Fibroblast of lung (primary cell): ENCODE measurements around the gene BCL11A. TPM values are rescaled to one million over a fixed set of nuclear protein-coding genes. Genes with fewer than 3 reads are reported as not detected.

ENCODE experiments used
- DNase-seq, 2 donors: peaks; one replicate each; pipeline versions ENCODE4 v3.0.0 to v3.0.0-alpha.2; 2010; ENCODE audit warnings: low read depth in 2 of 2
- H2AFZ ChIP-seq: 2 replicates; pipeline ENCODE4 v1.5.1; 2012; ENCODE audit warnings: low read length, control low read depth, inconsistent platforms
- H3K27ac ChIP-seq: 2 replicates; pipeline ENCODE4 v1.5.1; 2011; ENCODE audit warnings: low read length, control low read depth; ENCODE audit not compliant: insufficient read depth
- H3K27me3 ChIP-seq: 2 replicates; pipeline ENCODE4 v1.5.1; 2011; ENCODE audit warnings: mild to moderate bottlenecking, low read length; ENCODE audit not compliant: control insufficient read depth, insufficient read depth
- H3K36me3 ChIP-seq: 2 replicates; pipeline ENCODE4 v1.5.1; 2011; ENCODE audit warnings: low read length; ENCODE audit not compliant: control insufficient read depth, insufficient read depth
- H3K4me1 ChIP-seq: 2 replicates; pipeline ENCODE4 v1.5.1; 2011; ENCODE audit warnings: low read length; ENCODE audit not compliant: control insufficient read depth, insufficient read depth; ENCODE audit errors: extremely low read depth
- H3K4me2 ChIP-seq: 2 replicates; pipeline ENCODE4 v1.5.1; 2011; ENCODE audit warnings: low read length, control low read depth; ENCODE audit not compliant: insufficient read depth; ENCODE audit errors: extremely low read depth
- H3K4me3 ChIP-seq, 4 experiments: fragments of 200-600 bp in 1 of 4; sonication (generic) in 1 of 4; replicated peaks in 1 of 4; 2 replicates each; pipeline ENCODE4 v1.5.1; 2011 to 2016; ENCODE audit warnings: low read length in 4 of 4, low read depth in 3 of 4, mild to moderate bottlenecking in 3 of 4, control low read depth in 2 of 4, inconsistent platforms in 1 of 4, mixed read lengths in 1 of 4; ENCODE audit not compliant: insufficient read depth in 1 of 4; ENCODE audit errors: control extremely low read depth in 1 of 4
- H3K79me2 ChIP-seq: 2 replicates; pipeline ENCODE4 v1.5.1; 2012; ENCODE audit warnings: mild to moderate bottlenecking, low read length, inconsistent platforms; ENCODE audit not compliant: control insufficient read depth, insufficient read depth
- H3K9ac ChIP-seq: 2 replicates; pipeline ENCODE4 v1.5.1; 2011; ENCODE audit warnings: mild to moderate bottlenecking, low read length, control low read depth; ENCODE audit not compliant: insufficient read depth
- H3K9me3 ChIP-seq: 2 replicates; pipeline ENCODE4 v1.5.1; 2012; ENCODE audit warnings: low read depth, low read length; ENCODE audit not compliant: control insufficient read depth, insufficient read depth
- H4K20me1 ChIP-seq: 2 replicates; pipeline ENCODE4 v1.5.1; 2011; ENCODE audit warnings: low read length; ENCODE audit not compliant: control insufficient read depth, insufficient read depth; ENCODE audit errors: extremely low read depth
- EZH2 ChIP-seq: IDR thresholded peaks from 2 replicates; pipeline ENCODE4 v1.5.1; 2012; ENCODE audit warnings: low read length, control low read depth, mild to moderate bottlenecking; ENCODE audit errors: missing control alignments
- polyA plus RNA-seq, 2 donors: library from polyadenylated mRNA; depleted of rRNA in 1 of 2; stranded (reverse) in 1 of 2; unstranded in 1 of 2; fragments of >200 nt; gene quantifications; 2 replicates each; pipeline ENCODE4 v1.2.1, GENCODE V29; 2011 to 2012; ENCODE audit warnings: missing spikeins in 1 of 2
- total RNA-seq: library from RNA; depleted of rRNA; stranded (reverse); fragments of >200 nt; gene quantifications from 2 replicates; pipeline ENCODE4 v1.2.1, GENCODE V29; 2014
- TF ChIP-seq, protein P1 (sequence below), 2 donors: IDR thresholded peaks in 1 of 2; conservative IDR thresholded peaks in 1 of 2; 1 replicate in 1 of 2; 2 replicates in 1 of 2; pipeline ENCODE4 v1.5.1; 2011 to 2012; ENCODE audit warnings: low read length in 2 of 2, control low read depth in 1 of 2, inconsistent platforms in 1 of 2, low read depth in 1 of 2, mild to moderate bottlenecking in 1 of 2

Gene BCL11A
- total and polyA plus RNA-seq, 2 donors (not counting 1 experiment from before 2014, with no cell fraction given), result 0.09 to 0.17 TPM

- no peaks in the 10 kb centered on the region for H4K20me1 ChIP-seq
- no peak for DNase-seq
- H3K79me2 ChIP-seq, result no peaks in the 10 kb centered on the region
- H3K4me2 ChIP-seq, result no peak overlapping the region
- no peak overlapping the region for H3K4me3 ChIP-seq
- no peak overlapping the region for H2AFZ ChIP-seq
- H3K4me1 ChIP-seq, result no peaks in the 10 kb centered on the region
- no peaks in the 10 kb centered on the region for H3K36me3 ChIP-seq
- no peak overlapping the region for H3K9ac ChIP-seq
- no peak overlapping the region for H3K27ac ChIP-seq
- no peaks in the 10 kb centered on the region for H3K9me3 ChIP-seq
- TF ChIP-seq, protein P1, sequence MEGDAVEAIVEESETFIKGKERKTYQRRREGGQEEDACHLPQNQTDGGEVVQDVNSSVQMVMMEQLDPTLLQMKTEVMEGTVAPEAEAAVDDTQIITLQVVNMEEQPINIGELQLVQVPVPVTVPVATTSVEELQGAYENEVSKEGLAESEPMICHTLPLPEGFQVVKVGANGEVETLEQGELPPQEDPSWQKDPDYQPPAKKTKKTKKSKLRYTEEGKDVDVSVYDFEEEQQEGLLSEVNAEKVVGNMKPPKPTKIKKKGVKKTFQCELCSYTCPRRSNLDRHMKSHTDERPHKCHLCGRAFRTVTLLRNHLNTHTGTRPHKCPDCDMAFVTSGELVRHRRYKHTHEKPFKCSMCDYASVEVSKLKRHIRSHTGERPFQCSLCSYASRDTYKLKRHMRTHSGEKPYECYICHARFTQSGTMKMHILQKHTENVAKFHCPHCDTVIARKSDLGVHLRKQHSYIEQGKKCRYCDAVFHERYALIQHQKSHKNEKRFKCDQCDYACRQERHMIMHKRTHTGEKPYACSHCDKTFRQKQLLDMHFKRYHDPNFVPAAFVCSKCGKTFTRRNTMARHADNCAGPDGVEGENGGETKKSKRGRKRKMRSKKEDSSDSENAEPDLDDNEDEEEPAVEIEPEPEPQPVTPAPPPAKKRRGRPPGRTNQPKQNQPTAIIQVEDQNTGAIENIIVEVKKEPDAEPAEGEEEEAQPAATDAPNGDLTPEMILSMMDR (conservative IDR thresholded peaks at IDR 0.05 in 1 of 2, IDR thresholded peaks at IDR 0.05 in 1 of 2; ENCODE audit: low read depth in 1 of 2, low read length in 2 of 2), result no peak
- TF ChIP-seq EZH2, result no peak
- H3K27me3 ChIP-seq, result no peaks in the 10 kb centered on the region
These were observed 144.5 kb downstream of the BCL11A start for GRCh38 chr2:60408811-60409530.

DNA sequence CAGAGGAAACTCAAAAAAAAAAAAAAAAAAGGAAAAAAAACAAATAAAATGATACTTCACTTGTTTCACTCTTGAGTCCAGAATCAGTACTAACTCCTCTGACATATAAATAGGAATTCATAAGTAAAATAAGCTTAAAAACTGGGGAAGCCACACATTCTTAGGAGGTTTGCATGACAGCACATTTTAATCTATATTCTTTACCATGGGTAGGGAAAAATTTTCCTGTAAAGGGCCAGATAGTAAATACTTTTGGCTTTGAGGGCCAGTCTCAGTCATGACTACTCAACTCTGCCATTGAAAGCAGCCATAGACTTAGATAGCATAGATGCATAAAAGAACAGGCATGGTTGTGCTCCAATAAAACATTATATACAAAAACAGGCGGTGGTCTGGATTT lies 145.2 kb downstream of the BCL11A start:
- no peak overlapping the region for H3K4me2 ChIP-seq
- H4K20me1 ChIP-seq, result no peaks in the 10 kb centered on the region
- no peaks in the 10 kb centered on the region for H3K27me3 ChIP-seq
- no peak for DNase-seq
- no peaks in the 10 kb centered on the region for H3K4me1 ChIP-seq
- TF ChIP-seq EZH2, result no peak
- TF ChIP-seq, protein P1 (conservative IDR thresholded peaks at IDR 0.05 in 1 of 2, IDR thresholded peaks at IDR 0.05 in 1 of 2; ENCODE audit: low read depth in 1 of 2, low read length in 2 of 2), result no peak
- no peak overlapping the region for H2AFZ ChIP-seq
- H3K27ac ChIP-seq, result no peak overlapping the region
- H3K79me2 ChIP-seq, result no peaks in the 10 kb centered on the region
- H3K36me3 ChIP-seq, result no peaks in the 10 kb centered on the region
- no peak overlapping the region for H3K9ac ChIP-seq
- no peaks in the 10 kb centered on the region for H3K9me3 ChIP-seq
- no peak overlapping the region for H3K4me3 ChIP-seq

DNA sequence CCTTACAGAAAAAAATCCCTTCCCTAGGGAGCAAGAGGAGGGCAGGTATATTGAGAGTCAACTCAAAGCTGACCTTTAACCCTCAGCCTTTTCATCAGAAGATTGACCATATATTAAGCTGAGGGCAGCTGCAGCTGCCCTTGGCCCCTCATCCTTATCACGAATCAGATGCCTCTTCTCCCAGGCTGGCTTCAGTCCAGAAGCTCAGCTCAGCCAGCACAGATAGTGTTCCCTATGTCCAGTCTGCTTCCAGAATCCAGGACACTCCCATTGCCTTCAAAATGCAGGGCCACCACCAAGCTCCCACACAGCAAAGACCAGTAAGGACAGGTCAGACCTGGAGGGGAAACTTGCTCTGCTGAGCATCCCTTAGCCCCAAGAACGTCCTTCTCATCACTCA lies 146.1 kb downstream of the BCL11A start:
- H3K9ac ChIP-seq, result no peak overlapping the region
- TF ChIP-seq EZH2, result no peak
- TF ChIP-seq, protein P1 (conservative IDR thresholded peaks at IDR 0.05 in 1 of 2, IDR thresholded peaks at IDR 0.05 in 1 of 2; ENCODE audit: low read depth in 1 of 2, low read length in 2 of 2), result no peak
- no peaks in the 10 kb centered on the region for H4K20me1 ChIP-seq
- H3K4me3 ChIP-seq, result no peak overlapping the region
- no peak overlapping the region for H3K27ac ChIP-seq
- H2AFZ ChIP-seq, result no peak overlapping the region
- no peaks in the 10 kb centered on the region for H3K27me3 ChIP-seq
- H3K4me2 ChIP-seq, result no peak overlapping the region
- H3K36me3 ChIP-seq, result no peaks in the 10 kb centered on the region
- DNase-seq, result no peak
- no peaks in the 10 kb centered on the region for H3K9me3 ChIP-seq
- H3K4me1 ChIP-seq, result no peaks in the 10 kb centered on the region
- no peaks in the 10 kb centered on the region for H3K79me2 ChIP-seq
